Measurements from ENCODE around the gene CFI.
A peak's percentile ranks its signal among the peaks of the same experiment; 100 is the strongest.

The CFI gene

DNA sequence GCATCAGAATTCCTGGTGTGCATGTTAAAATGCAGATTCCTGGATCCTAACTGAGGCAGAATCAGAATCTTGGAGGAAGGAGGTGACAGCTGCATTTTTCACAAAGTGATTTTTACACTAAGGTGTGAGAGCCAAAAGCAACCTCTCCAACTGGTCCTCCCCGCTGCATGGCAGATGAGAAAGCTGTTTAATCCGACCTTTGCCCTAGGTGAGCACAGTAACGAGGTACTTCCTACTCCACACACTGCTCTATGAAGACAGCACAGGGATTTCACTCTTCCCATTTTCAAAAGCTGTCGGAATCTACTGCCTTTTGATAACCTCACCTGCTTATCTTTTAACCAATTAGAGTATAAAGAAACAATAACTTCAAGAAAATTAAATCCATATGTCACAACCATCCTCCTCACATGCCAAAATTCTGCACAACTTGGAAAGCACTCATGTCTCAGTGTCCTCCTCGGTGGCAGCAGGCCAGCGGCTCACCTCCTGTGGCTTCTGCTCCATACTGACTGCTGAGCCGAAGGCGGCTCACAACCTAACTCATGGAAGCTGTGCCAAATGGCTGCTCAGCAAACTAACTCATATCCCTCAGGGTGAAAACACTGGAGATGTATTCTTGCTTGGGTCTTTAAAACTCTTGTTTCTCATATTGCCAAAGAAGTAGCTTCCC, 102.1 kb downstream of the CFI start:
- Mint-ChIP-seq H3K4me1 (peaks cover 29% of the 10 kb centered on the region), H3K36me3 (peaks cover 11% of the 10 kb centered on the region), H3K27me3 (no peaks in the 10 kb centered on the region), H3K27ac (no peak overlapping the region), H3K9me3 (no peaks in the 10 kb centered on the region), H3K4me3 (no peak overlapping the region)
- no peak for ATAC-seq

DNA sequence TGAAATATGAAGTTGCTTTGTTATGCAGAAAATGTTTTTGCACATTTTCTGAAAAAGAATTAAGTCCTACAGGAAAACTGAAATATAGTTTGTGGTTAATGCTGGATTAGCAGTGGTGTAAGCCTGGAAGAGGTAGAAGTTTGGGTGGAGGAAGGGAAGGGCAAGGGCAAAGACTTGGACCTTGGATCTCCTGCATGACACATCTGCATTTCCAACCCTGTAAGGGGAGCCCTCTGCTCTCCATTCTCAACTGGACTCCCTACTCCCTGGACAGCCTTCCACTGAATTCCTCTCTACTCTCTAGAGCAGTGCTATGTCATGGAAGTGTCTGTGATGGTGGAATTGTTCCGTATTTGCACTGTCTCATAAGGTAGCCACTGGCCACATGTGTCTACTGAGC, 103.1 kb downstream of the CFI start:
- Mint-ChIP-seq H3K36me3 (peaks cover 19% of the 10 kb centered on the region), H3K27ac (no peak overlapping the region), H3K4me1 (peaks cover 23% of the 10 kb centered on the region), H3K4me3 (no peak overlapping the region), H3K27me3 (no peaks in the 10 kb centered on the region), H3K9me3 (no peaks in the 10 kb centered on the region)
- no peak for ATAC-seq

DNA sequence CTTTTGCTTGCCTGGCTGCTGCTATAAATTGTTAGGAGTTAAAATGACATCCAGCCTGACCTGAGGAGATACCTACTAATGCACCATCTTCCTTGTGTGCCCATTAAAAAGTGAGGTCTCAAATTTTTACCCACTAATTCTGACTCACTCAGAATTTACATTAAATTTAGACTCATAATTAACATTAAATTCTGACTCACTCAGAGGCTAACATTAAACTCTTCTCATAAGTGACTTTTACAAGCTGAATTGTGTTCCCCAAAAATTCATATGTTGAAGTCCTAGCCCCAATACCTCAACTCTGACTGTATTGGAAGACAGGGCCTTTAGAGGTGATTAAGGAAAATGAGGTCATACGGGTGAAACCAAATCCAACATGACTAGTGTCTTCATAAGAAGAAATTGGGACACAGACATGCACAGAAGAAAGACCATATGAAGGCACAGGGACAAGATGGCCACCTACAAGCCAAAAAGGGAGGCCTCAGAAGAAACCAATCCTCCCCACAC, 110.3 kb downstream of the CFI start:
- Mint-ChIP-seq H3K4me1 (peaks cover 17% of the 10 kb centered on the region), H3K9me3 (no peaks in the 10 kb centered on the region), H3K36me3 (peaks cover 41% of the 10 kb centered on the region), H3K4me3 (no peak overlapping the region), H3K27me3 (no peaks in the 10 kb centered on the region), H3K27ac (peak overlapping the region; percentile 32)
- ATAC-seq: no peak
